ENCODE measurements around the gene GGPS1.
"Not testable (repeated sequence)": the region's sequence is repeated elsewhere in the genome, so short reads cannot be mapped to it uniquely, and the experiment has no call there.

Gene GGPS1

GRCh38 chr1:235368428-235368827 lies 40.1 kb downstream of the GGPS1 start:
- Mint-ChIP-seq H3K27ac (no peak overlapping the region), H3K4me3 (peak overlapping the region; percentile 94), H3K36me3 (ENCODE audit: low read depth) (peaks cover 33% of the 10 kb centered on the region), H3K27me3 (ENCODE audit: low read depth, poor library complexity) (no peaks in the 10 kb centered on the region), H3K4me1 (peaks cover 38% of the 10 kb centered on the region), H3K9me3 (peaks cover 3% of the 10 kb centered on the region)
- no peak for DNase-seq
- TF ChIP-seq CTCF (IDR thresholded peaks at IDR 0.05), result no peak

GRCh38 chr1:235369802-235370201 lies 41.4 kb downstream of the GGPS1 start:
- no peak overlapping the region for H3K27ac Mint-ChIP-seq
- peak overlapping the region; percentile 64 for H3K4me3 Mint-ChIP-seq
- DNase-seq, result no peak
- peaks cover 3% of the 10 kb centered on the region for H3K9me3 Mint-ChIP-seq
- H3K27me3 Mint-ChIP-seq (ENCODE audit: low read depth, poor library complexity), result no peaks in the 10 kb centered on the region
- no peak for TF ChIP-seq CTCF (IDR thresholded peaks at IDR 0.05)
- peaks cover 38% of the 10 kb centered on the region for H3K4me1 Mint-ChIP-seq
- peaks cover 39% of the 10 kb centered on the region for H3K36me3 Mint-ChIP-seq (ENCODE audit: low read depth)

GRCh38 chr1:235375919-235376605 lies 47.7 kb downstream of the GGPS1 start:
- peaks cover 12% of the 10 kb centered on the region for H3K9me3 Mint-ChIP-seq
- H3K4me1 Mint-ChIP-seq, result no peaks in the 10 kb centered on the region
- peaks cover 57% of the 10 kb centered on the region for H3K36me3 Mint-ChIP-seq (ENCODE audit: low read depth)
- no peaks in the 10 kb centered on the region for H3K27me3 Mint-ChIP-seq (ENCODE audit: low read depth, poor library complexity)
- H3K27ac Mint-ChIP-seq, result peak overlapping the region; percentile 64
- no peak for DNase-seq
- no peak for TF ChIP-seq CTCF (IDR thresholded peaks at IDR 0.05)
- no peak overlapping the region for H3K4me3 Mint-ChIP-seq

- DNase-seq; H3K27ac Mint-ChIP-seq; H3K4me3 Mint-ChIP-seq; H3K4me1 Mint-ChIP-seq; H3K27me3 Mint-ChIP-seq (ENCODE audit: low read depth, poor library complexity): not testable (repeated sequence)
- H3K9me3 Mint-ChIP-seq, result peaks cover 13% of the 10 kb centered on the region
- peaks cover 51% of the 10 kb centered on the region for H3K36me3 Mint-ChIP-seq (ENCODE audit: low read depth)
Measured at GRCh38 chr1:235378134-235378735, 49.9 kb downstream of the GGPS1 start.

- peaks cover 32% of the 10 kb centered on the region for H3K9me3 Mint-ChIP-seq
- H3K4me3 Mint-ChIP-seq; H3K27ac Mint-ChIP-seq; H3K4me1 Mint-ChIP-seq; H3K27me3 Mint-ChIP-seq (ENCODE audit: low read depth, poor library complexity); DNase-seq: not testable (repeated sequence)
- peaks cover 52% of the 10 kb centered on the region for H3K36me3 Mint-ChIP-seq (ENCODE audit: low read depth)
Measured at GRCh38 chr1:235381955-235382739, 53.8 kb downstream of the GGPS1 start.

- not testable (repeated sequence) for H3K4me1 Mint-ChIP-seq; H3K27ac Mint-ChIP-seq; H3K4me3 Mint-ChIP-seq; H3K27me3 Mint-ChIP-seq (ENCODE audit: low read depth, poor library complexity); DNase-seq
- Mint-ChIP-seq H3K9me3 (peaks cover 54% of the 10 kb centered on the region), H3K36me3 (ENCODE audit: low read depth) (peaks cover 65% of the 10 kb centered on the region)
Measured at GRCh38 chr1:235385633-235386032, 57.3 kb downstream of the GGPS1 start.

- DNase-seq, result no peak
- Mint-ChIP-seq H3K27me3 (ENCODE audit: low read depth, poor library complexity) (no peaks in the 10 kb centered on the region), H3K4me1 (no peaks in the 10 kb centered on the region), H3K27ac (no peak overlapping the region), H3K36me3 (ENCODE audit: low read depth) (peaks cover 61% of the 10 kb centered on the region), H3K4me3 (no peak overlapping the region), H3K9me3 (peaks cover 48% of the 10 kb centered on the region)
- TF ChIP-seq CTCF (IDR thresholded peaks at IDR 0.05), result no peak
Measured at GRCh38 chr1:235391874-235392273, 63.5 kb downstream of the GGPS1 start.
